Measurements from ENCODE around the gene TRIM74. TPM values are rescaled to one million over a fixed set of nuclear protein-coding genes. Genes with fewer than 3 reads are reported as not detected.
A peak's percentile ranks its signal among the peaks of the same experiment; 100 is the strongest.
"Not testable (repeated sequence)": the region's sequence is repeated elsewhere in the genome, so short reads cannot be mapped to it uniquely, and the experiment has no call there.

TRIM74 gene
- total RNA-seq, 4 donors from 2014 or later, result 1.0 TPM; not detected in 2

- H3K4me3 ChIP-seq (replicated peaks in 1 of 3); H3K4me1 ChIP-seq; H3K27me3 ChIP-seq; DNase-seq; H3K9me3 ChIP-seq; intact Hi-C loops (cut with DNase I); H3K27ac ChIP-seq: not testable (repeated sequence)
- WGBS, 2 donors, result 86 to 95% methylated on average over 3 to 5 of the region's 6 CpGs
- peaks cover 11 to 14% of the 10 kb centered on the region in 2 donors for H3K36me3 ChIP-seq
Measured at GRCh38 chr7:72949686-72950085, 19.6 kb downstream of the TRIM74 start.

- intact Hi-C loops (cut with DNase I); H3K27me3 ChIP-seq; DNase-seq; H3K9me3 ChIP-seq; H3K4me1 ChIP-seq; H3K27ac ChIP-seq; H3K4me3 ChIP-seq (replicated peaks in 1 of 3): not testable (repeated sequence)
- H3K36me3 ChIP-seq, result peaks cover 11 to 14% of the 10 kb centered on the region in 2 donors
- 93 to 100% methylated on average over 1 to 9 of the region's 9 CpGs for WGBS, 2 donors
Measured at GRCh38 chr7:72949276-72949675, 20.0 kb downstream of the TRIM74 start.

- intact Hi-C loops (cut with DNase I); H3K27ac ChIP-seq; H3K9me3 ChIP-seq; DNase-seq; H3K27me3 ChIP-seq; H3K4me1 ChIP-seq; H3K4me3 ChIP-seq (replicated peaks in 1 of 3): not testable (repeated sequence)
- peaks cover 11 to 14% of the 10 kb centered on the region in 2 donors for H3K36me3 ChIP-seq
- 75 to 90% methylated on average over 9 to 15 of the region's 23 CpGs for WGBS, 2 donors
Measured at GRCh38 chr7:72948714-72949113, 20.6 kb downstream of the TRIM74 start.

- intact Hi-C loops (cut with DNase I); DNase-seq; H3K4me1 ChIP-seq; H3K9me3 ChIP-seq; H3K27ac ChIP-seq; H3K4me3 ChIP-seq (replicated peaks in 1 of 3); H3K27me3 ChIP-seq: not testable (repeated sequence)
- 80 to 100% methylated on average over 1 to 5 of the region's 22 CpGs for WGBS, 2 donors
- H3K36me3 ChIP-seq, result peaks cover 11 to 14% of the 10 kb centered on the region in 2 donors
Measured at GRCh38 chr7:72946130-72946745, 23.0 kb downstream of the TRIM74 start.

GRCh38 chr7:72945597-72945996 is 23.7 kb downstream of the TRIM74 start:
- H3K27me3 ChIP-seq; H3K4me1 ChIP-seq; H3K27ac ChIP-seq; H3K9me3 ChIP-seq; DNase-seq; H3K4me3 ChIP-seq (replicated peaks in 1 of 3); intact Hi-C loops (cut with DNase I): not testable (repeated sequence)
- peaks cover 11 to 14% of the 10 kb centered on the region in 2 donors for H3K36me3 ChIP-seq
- 97 to 100% methylated on average over 6 to 7 of the region's 9 CpGs for WGBS, 2 donors

- 13 to 41% methylated on average over 3 to 7 of the region's 15 CpGs for whole genome bisulfite sequencing, 2 donors
- intact Hi-C loops (cut with DNase I); H3K27me3 ChIP-seq; H3K9me3 ChIP-seq; H3K4me1 ChIP-seq; H3K27ac ChIP-seq; H3K4me3 ChIP-seq (replicated peaks in 1 of 3): not testable (repeated sequence)
- DNase-seq, result peak in 1 of 2 donors; percentile 10
- peaks cover 11 to 14% of the 10 kb centered on the region in 2 donors for H3K36me3 ChIP-seq
Measured at GRCh38 chr7:72944937-72945336, 24.3 kb downstream of the TRIM74 start.

- H3K4me1 ChIP-seq; H3K27ac ChIP-seq; DNase-seq; H3K27me3 ChIP-seq; H3K4me3 ChIP-seq (replicated peaks in 1 of 3); intact Hi-C loops (cut with DNase I); H3K9me3 ChIP-seq: not testable (repeated sequence)
- 98% methylated on average over 15 to 22 of the region's 25 CpGs for WGBS, 2 donors
- H3K36me3 ChIP-seq, result peaks cover 4 to 15% of the 10 kb centered on the region in 2 donors
Measured at GRCh38 chr7:72942956-72943355, 26.3 kb downstream of the TRIM74 start.

- H3K36me3 ChIP-seq, result peaks cover 5 to 17% of the 10 kb centered on the region in 2 donors
- H3K4me3 ChIP-seq (replicated peaks in 1 of 3); H3K27me3 ChIP-seq; H3K4me1 ChIP-seq; intact Hi-C loops (cut with DNase I); H3K9me3 ChIP-seq; DNase-seq; H3K27ac ChIP-seq: not testable (repeated sequence)
- 87 to 91% methylated on average over 6 of the region's 20 CpGs for WGBS, 2 donors
Measured at GRCh38 chr7:72942022-72942705, 27.1 kb downstream of the TRIM74 start.

GRCh38 chr7:72928216-72928615 is 41.0 kb downstream of the TRIM74 start:
- DNase-seq; H3K27me3 ChIP-seq; H3K9me3 ChIP-seq; H3K4me3 ChIP-seq (replicated peaks in 1 of 3); H3K27ac ChIP-seq: not testable (repeated sequence)
- intact Hi-C loops (cut with DNase I), result loop anchor here (10.0 kb wide), 1 partner anchor 103 kb away; the partner anchor contains the start of gene TYW1B
- Histone ChIP-seq H3K36me3 (peaks cover 26 to 36% of the 10 kb centered on the region in 2 donors), H3K4me1 (peaks cover 10 to 12% of the 10 kb centered on the region in 2 donors)
- 91 to 94% methylated on average over 6 of the region's 6 CpGs for WGBS, 2 donors

- Histone ChIP-seq H3K4me1 (peaks cover 10 to 12% of the 10 kb centered on the region in 2 donors), H3K36me3 (peaks cover 26 to 36% of the 10 kb centered on the region in 2 donors)
- H3K4me3 ChIP-seq (replicated peaks in 1 of 3); H3K9me3 ChIP-seq; DNase-seq; H3K27ac ChIP-seq; H3K27me3 ChIP-seq: not testable (repeated sequence)
- intact Hi-C loops (cut with DNase I), result loop anchor here (10.0 kb wide), 1 partner anchor 103 kb away; the partner anchor contains the start of gene TYW1B
- 95 to 98% methylated on average over 6 of the region's 6 CpGs for WGBS, 2 donors
Measured at GRCh38 chr7:72927791-72928190, 41.5 kb downstream of the TRIM74 start.

Measured in thyroid gland (tissue), 4 donors.